GM21786 (cell line): ENCODE measurements around the gene AHDC1.
"Not testable (repeated sequence)": the region's sequence is repeated elsewhere in the genome, so short reads cannot be mapped to it uniquely, and the experiment has no call there.

Source experiments
- ATAC-seq: cut with Tn5 transposase; IDR thresholded peaks from one replicate; pipeline ENCODE4 v1.9.1; 2021; ENCODE audit not compliant: unreplicated experiment

Gene AHDC1

DNA sequence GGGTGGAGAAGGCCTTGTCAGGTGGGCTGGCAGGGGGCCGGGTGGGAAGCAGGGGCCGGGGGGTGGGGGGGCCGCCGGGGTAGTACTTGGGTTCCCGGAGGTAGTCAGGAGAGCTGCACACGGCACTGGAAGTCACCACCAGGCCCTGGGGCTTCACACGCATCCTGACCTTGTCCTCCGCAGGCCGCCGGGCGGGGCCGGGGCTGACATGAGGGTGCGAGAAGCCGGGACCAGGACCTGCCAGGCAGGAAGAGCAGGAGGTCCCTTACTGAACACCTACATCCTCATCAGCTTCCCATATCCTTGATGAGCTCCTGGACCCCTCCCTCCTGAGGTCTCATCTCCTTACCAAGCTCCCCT lies 52.0 kb downstream of the AHDC1 start:
- no peak for ATAC-seq

DNA sequence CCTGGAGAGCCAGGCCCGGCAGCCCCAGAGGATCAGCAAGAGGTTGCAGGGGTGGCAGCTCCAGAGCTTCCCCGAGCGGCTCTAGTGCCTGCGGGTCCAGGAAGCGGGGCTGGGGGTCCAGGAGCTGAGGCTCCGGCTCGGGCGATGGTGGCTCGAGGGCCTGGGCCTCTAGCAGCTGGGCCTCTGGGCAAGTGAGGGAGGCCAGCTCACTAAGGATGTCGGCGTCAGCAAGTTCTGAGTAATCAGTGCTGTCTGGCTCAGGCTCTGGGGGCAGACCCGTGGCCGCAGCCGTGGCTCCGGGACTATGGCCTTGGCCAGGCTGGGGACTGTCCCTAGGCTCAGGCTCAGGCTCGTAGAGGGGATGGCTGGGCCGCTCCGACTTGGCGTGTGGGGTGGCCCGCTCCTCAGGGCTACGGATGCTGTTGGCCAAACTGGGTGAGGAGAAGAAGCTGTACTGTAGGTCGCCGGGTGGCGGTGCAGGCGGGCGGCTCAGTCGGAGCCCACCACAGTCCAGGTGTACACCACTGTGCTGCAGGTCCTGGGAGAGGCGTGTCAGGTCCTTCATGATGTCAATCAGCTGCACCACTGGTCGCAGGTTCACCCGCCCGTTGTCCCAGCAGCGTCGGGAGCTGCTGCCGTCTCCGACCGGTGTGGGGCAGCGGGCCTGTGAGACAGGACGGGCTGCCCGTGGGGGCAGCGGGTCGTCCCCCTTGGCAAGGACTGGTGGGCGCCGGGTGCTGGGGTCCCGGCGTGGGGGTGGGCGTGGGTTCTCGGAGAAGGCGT lies 52.6 kb downstream of the AHDC1 start:
- ATAC-seq = no peak

DNA sequence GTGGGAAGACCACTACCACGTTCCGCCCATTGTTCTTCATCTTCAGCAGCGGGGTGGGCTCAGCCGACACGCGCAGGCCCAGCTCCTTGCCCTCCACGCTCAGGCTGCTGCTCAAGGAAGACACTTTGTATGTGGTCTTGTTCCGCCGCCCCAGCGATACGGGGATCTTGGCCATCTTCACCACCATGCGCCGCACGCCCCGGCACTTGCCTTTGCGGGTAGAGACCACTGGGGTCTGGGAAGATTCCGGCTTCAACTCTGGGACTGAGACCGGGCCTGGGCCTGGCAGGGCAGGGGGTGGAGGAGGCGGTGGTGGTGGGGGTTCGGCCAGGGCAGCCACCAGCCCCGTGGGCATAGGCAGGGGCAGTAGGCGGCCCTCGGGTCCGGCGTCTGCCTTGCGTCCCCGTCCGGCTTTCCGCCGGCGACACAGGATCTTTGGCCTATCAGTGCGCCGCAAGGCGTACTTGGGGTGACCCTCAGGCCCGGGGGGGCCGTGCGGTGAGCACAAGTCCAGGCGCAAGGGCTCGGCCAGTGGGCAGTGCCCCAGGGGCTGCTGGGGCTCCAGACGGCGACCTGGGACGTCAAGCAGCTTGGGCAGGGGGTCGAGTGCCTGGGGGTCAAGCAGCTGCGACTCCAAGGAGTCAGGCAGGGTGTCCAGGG lies 53.3 kb downstream of the AHDC1 start:
- no peak for ATAC-seq

DNA sequence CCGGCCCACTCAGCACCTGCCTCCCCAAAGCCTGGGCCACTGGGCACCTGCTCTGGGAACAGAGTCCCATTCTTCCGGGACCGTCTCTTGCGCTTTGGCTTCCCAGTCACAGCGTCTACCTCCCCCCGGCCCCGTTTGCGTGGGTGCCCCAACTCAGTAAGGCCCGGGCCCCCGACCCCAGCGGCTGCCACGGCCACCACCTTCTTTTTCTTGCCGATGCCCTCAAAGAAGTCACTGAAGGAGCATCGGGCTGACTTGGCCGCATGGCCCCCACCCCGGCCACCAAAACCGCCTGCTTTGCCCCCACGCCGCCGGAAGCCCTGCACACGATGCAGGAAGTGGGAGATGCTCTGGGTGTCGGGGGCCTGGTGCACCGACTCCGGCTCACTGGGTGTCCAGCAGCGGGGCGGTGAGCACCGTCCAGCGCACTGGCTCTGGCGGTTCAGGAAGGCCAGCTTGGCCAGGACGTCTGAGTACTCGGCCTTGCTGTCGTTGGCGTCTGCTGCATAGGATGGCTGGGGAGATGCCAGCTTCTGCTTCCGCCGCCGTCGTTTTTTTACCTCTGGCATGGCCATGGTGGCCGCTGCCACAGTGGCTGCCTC lies 54.0 kb downstream of the AHDC1 start:
- no peak for ATAC-seq

DNA sequence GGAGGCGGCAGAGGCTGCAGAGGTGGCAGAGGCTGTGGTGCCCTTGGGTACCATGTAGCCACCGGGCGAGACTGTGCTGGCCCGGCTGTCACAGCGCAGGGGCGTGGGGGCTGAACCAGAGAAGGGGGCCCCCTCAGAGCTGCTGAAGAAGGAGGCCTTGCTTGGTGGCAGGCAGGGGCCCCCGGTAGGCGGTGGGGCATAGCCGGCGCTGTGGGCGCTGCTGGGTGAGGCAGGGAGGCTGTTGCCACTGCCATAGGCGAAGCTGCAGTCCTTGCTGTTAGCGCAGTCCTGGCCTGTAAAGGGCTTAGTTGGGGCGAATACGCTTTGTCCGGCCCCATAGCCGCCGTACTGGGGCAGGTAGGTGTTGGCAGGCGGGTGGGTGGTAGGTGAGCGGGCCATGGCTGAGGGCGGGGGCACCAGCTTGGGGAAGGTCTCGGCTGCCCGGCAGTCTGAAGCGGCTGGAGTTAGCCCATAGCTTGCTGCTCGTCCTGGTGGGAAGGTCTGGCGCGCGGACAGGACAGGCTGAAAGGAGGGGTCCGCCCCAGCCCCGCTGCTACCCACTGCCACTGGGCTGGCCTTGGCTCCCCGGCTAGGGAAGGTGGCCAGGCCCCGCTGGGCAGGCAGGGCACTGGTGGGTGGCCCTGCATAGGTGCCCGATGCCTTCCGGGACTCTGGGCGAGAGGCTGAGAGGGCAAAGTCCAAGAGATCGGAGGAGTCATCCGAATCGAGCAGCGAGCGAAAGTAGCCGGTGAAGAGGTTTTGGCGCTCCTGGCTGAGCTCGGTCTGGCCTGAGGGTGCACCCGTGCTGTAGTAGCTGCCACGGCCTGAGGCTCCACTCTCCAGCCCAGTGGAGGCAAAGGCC lies 54.9 kb downstream of the AHDC1 start:
- ATAC-seq = no peak

DNA sequence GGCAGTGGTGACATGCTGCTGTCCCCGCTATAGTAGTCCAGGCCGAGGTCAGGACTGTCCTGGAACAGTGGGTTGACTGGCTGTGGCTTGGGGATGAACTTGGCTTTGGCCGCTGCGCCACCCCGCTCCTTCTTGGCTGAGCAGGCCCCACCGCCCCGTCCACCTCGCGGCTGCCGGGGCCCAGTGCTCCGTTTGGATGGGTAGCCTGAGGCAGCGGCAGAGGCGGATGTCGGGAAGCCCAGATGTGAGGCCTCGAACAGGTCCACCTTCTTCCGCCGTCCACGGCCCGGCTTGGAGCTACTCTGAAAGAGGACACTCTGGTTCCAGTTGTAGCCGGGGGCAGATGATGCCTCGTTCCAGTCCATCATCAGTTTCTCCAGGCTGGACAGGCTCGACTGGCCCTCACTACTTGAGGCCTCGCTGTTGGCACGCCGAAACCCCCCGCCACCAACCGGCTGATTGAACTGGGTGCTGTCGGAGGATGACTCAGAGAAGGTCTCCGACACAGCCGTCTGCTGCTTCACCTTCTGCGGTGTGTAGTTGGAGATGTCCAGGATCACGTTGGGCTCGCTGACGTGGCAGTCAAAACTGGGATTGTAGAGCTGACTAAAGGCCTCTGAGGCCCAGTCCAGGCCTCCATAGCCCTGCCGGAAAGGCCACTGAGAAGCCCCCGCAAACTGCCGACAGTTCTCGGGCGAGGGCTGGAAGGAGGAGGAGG lies 55.6 kb downstream of the AHDC1 start:
- ATAC-seq = no peak

DNA sequence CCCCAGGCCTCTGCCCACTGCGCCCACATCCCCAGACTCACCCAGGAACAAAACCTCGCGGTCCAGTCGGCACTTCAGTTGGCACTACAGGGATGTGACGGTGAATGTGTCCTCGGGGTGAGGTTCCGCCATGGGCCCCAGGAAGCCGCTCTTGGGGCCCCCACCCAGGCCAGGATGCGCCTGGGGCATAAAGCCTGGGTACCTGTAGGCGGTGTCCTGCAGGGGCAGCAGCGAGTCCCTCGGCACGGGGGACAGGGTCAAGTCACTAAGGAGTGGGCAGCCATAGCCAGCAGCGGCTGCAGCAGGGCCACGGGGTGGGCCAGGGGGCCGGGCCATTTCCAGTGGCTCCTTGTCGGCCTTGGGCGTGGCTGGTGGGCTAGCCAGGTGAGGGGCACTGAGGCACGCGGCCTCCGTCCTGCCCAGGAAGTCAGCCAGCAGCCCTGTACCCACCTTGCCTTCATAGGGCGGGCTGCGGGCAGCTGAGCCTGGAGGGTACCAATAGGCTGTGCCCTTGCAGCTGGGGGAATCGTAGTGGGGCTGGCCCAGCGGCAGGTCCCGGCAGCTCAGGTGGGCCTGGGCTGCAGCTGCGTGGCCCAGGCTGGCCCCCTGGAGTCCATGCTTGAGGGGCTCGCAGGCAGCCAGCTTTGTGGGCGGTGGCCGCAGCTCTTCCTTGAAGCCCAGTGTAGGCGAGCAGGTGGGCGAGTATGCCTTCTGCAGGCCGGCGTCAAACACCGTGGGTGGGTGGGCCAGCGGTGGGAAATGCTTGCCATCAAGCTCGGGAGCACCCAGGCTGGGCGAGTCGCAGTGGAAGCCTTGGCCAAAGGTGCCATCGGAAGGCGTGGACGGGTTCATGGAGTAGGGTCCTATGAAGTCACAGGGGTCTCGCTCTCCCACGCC lies 56.5 kb downstream of the AHDC1 start:
- no peak for ATAC-seq

DNA sequence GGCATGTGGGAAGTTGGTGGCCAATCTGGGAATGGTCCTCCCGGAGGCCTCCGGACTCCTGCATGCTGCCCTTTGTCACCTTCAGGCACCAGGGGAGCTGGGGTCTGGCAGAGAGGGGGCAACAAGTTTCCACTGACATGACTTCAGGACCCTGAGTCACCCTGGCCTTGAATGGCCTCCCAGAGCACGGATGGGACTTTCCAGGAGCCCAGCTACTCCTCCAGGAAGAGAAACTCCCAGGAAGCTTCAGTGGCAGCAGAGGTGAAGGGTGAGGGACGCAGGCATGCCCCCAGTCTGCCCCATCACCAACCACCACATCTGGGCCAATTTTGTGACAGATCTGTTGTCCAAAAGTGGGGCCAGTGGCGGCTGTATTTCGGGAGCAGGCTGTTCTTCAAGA lies 58.1 kb downstream of the AHDC1 start:
- no peak for ATAC-seq

DNA sequence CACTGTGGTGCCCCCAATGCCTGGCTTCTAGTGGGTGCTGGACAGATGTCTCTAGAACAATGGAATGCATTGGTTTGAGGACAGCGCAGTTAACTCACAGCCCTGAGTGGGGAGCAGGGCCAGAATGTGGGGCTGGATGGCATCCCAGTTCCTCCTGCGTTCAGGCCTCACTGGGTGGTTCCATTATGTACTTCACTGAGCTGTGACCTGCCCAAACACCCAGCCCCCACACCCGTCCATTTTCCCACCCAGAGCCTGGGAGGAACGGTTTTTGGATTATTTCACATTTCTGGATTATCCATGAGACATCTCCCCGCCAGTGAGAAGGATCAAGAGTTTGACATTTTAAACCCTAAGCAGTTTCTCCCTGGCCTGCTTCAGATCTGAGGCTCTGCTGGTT lies 58.7 kb downstream of the AHDC1 start:
- no peak for ATAC-seq

DNA sequence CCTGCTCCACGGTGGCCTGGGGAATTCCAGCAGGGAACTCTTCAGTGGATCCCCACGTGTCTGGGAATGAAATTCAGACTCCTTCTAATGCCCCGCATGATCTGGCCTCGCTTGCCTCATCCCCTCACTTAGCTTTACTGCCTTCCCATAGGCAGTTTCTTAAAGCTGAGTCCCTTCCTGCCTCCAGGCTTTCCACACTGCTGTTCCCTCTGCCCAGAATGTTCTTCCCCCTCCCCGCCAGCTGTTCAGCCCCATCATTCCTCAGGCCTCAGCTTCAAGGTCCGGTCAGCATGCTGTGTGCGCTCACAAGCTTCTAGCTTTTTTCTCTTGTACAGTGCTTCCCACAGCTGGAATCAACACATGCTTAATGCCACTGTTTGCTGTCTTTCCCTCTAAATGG lies 59.1 kb downstream of the AHDC1 start:
- no peak for ATAC-seq

DNA sequence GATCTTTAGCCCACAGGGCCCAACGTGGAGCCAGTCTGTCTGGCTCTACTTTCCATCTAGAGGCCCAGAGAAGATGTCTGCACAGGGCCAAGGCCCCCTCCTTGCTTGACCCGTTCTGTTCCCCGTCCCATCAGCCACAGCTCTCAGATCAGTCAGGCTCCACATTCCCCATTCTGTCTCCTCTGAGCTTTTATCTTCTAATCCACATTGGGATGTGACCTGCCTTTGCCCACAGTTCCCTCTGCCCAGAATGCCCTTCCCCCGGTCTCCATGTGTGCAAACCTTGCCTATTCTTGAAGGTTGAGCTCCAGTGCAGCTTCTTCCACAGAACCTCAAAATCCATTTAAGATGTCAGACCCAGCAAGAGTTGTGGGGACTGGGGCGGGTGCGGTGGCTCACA lies 60.7 kb downstream of the AHDC1 start:
- no peak for ATAC-seq

DNA sequence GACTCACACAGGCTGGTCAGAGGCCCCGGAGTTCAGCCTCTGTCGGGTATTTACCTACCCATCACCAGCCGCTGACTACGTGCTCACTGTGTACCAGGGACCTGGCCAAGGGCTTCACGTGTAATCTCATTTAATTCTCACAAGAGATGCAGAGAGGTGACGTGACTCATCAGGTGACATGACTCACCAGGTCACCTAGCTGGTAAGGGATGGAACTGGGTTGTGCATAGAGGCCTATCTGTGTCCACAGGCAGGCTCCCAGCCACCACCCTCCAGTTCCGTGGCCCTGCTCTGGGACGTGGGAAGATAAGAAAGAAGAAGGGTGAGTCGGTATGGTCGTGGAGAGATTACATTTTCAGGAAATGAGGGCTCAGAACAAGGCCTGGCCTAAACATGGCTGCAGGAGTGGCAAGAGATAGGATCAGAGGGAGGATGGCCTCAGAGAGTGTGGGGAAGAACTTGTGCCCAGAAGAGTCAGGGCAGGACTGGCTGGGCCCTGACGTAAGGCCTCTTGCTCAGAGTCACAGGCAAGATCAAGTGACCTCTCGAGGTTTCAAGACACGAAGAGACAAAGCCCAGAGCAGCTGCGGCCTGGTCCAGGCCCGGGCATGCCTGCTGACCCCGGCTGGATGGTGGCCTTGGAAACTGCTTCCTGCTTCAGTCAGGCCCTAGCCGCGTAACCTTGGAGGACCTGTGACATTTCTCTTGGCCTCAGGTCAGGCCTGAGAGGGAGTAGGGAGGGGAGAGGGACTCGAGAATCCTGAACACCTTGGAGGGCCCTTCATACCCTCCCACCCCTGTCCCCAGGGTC lies 61.3 kb downstream of the AHDC1 start:
- no peak for ATAC-seq

DNA sequence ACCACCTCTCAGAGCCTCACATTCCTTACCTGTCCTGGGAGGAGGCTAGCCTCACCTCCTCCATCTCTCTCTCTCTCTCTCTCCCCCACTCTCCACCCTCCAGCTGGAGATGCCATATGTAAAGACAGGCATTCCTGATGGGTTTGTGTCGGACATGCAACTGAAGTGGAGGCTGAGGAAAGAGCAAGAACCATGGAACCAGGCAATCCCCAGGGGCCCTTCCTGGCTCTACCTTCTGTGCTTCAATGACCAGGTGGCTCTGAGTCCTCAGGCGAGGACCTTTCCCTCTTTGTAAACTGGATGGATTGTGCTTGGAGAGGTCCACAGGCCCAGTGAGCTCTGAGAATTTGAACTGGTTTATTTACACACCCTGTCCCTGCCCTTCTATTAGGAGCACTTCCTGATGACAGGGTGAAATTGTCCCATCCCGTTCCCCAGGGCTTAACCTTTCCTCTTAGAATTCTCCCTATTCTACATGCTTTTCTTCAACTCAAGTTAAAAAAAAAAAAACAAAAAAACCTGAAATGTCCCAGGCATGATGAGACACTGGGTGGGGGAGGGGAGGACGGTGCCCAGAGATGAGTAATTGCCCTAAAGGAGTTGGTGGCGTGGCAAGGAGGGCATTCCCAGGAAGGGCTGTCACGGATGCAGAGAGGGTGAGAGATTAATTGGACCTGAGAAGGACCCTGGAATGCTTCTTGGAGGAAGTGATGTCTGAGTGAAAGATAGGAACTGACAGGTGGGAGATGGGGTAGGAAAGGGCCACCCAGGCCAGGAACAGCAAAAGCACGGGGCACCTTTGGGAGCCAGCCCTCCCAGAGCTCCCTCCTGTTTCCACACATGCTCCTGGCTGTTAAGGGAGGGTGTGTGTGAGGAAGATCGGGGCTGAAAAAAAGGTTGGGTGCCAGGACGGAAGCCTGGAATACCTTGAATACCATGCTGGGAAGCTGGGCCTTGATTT lies 63.8 kb downstream of the AHDC1 start:
- ATAC-seq = no peak

DNA sequence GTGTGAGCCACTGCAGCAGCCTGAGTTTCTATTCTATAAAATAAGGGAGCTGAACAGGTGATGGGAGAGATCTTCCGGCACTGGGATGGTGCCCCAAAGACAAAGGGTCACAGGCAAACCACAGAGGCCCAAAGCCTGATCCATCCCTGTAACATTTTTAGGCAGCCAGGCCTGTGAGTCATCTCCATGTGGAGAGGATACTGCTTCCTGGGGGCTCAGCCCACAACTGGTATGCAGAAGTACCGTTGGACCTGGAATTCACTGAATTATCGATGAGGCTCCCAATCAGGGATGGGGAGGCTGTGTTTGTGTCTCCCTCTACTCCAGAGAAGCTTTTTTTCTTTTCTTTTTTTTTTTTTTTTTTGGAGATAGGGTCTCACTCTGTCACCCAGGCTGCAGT lies 65.2 kb downstream of the AHDC1 start:
- ATAC-seq = no peak

DNA sequence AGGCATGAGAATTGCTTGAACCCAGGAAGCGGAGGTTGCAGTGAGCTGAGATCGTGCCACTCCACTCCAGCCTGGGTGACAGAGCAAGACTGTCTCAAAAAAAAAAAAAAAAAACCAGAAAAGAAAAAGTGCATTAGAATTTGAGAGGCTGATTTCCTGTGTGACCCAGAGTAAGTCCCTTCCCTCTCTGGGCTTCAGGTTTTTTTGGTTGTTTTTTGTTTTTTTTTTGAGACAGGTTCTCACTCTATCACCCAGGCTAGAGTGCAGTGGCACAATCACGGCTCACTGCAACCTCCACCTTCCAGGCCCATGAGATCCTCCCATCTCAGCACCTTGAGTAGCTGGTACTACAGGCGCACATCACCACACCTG lies 65.7 kb downstream of the AHDC1 start:
- ATAC-seq = not testable (repeated sequence)

DNA sequence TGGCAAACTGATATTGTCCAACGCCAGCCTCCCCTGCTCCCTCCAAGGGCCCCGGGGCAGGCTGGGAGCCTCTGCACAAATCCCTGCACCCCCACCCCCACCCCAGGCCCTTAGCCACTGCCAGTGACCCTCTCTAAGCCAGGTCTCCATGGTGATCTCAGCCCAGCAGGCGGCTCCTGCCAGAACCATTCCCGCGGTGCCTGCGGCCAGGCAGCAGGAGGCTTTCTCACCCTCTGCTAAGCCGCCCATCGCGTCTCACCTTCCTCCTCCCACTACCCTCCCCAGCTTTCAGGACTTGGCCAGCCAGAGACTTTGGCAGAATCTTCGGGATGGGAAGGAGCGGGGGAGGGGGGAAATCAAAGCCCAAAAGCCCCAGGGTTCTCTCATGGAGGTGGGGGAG lies 67.2 kb downstream of the AHDC1 start:
- ATAC-seq = no peak

DNA sequence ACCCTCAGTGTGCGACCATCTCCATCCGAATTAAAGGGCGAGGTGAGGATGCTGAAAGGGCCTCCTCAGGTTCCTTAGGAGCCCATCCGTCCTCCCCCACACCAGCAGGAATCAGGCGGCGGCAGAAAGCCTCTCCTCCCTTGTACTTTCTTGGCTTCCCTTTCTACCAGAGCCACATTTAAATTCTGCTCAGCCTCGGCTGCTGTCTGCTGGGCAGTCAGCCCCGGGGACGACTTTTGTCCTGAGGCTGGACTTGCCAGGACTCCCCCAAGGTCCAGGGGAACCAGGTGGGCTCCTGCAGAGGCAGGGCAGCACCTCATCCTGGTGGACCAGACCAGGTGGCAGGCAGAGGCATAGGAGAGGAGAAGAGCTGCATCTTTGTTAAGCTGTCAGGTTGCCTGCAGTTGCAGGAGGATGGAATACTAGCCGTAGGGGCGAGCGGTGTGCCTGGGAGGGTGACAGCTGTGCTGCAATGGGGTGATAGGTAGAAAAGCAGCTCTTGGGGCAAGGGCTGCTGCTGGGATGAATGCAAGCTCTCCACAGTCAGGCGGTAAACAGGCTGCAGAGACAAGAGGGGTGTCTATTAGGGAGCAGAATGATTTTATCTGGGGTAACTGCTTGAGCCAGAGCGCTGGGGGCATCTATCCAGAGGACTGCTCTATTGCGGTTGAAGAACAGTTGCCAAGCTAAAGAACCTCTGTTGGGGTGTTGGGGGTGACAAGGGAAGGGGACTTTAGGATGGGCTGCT lies 67.8 kb downstream of the AHDC1 start:
- no peak for ATAC-seq
